Measurements from ENCODE around the gene PNMA6A.
"Not testable (repeated sequence)": the region's sequence is repeated elsewhere in the genome, so short reads cannot be mapped to it uniquely, and the experiment has no call there.

The PNMA6A gene

DNA sequence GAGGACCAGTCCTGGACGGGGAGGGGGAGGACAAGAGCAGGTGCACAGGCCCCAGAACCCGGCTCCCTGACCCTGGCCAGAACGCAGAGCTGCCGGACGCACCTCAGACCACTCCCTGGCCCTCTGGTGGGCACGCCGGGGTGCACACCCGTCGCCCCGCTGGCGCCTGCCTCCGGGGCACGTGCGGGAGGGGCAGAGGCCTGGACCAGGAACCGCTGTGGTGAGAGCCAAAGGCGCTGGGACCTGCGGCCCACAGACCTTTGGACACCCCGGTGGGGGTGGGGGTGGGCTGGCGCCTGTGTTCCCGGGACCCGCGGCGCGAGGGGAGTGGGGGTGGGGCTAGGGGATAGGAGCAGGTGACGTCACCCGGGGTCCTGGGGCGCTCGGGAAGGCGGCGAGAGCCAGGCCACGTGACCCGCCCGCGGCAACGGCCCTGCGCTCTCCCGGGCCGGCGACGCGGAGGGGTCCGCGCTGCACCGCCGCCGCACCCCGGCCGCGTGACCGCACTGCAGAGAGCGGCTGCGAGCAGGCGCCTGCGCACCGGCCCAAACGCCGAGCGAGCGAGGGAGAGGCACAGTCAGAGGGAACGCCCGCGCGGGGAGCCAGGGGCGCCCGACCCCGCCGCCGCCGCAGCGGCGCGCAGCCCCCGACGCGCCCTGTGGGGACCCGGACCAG lies at the start of gene PNMA6A:
Gene PNMA6A, plus strand, starts transcription at position 546 of the 675 bp plus-strand sequence. CDS start 609 bp downstream, outside the sequence.
- DNase-seq, result not testable (repeated sequence)

DNA sequence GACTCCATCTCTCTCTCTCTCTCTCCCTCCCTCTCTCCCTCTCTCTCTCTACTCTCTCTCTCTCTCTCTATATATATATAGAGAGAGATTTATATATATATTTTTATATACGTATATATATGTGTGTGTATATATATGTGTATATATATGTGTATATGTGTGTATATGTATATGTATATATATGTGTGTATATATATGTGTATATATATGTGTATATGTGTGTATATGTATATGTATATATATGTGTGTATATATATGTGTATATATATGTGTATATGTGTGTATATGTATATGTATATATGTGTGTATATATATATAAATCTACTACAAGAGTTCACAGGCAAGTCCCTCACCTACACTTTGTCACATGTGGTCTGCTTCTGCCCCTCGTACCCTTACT lies 45.8 kb upstream of the PNMA6A start:
- DNase-seq, result not testable (repeated sequence)

DNA sequence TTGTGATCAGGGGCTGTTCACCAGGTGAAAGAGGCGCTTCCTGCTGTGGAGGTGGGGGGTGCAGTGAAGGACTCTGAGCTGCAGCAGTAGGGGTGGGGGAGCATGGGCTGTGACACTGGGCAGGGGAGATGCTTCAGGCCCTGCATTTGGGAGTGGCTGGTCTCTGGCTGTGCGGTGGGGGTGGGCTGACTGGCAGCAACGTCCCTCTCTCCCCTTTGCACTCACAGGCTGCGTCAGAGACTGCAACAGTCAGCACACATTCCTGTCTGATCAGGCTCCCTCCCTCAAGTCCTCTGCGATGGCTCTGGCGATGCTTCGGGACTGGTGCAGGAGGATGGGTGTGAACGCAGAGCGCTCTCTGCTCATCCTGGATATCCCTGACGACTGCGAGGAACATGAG lies 43.8 kb upstream of the PNMA6A start:
- not testable (repeated sequence) for DNase-seq

DNA sequence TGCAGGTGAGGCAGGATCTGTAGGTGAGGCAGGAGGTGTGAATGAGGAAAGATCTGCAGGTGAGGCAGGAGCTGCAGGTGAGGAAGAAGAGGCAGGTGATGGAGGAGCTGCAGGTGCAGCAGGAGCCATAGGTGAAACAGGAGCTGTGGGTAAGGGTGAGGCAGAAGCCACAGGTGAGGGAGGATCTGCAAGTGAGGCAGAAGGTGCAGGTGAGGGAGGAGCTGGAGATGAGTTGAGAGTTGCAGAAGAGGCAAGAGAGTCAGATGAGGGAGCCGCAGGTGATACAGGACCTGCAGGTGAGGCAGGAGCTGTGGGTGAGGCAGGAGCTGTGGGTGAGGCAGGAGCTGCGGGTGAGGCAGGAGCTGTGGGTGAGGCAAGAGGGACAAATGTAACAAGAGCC lies 43.1 kb upstream of the PNMA6A start:
- DNase-seq, result no peak

DNA sequence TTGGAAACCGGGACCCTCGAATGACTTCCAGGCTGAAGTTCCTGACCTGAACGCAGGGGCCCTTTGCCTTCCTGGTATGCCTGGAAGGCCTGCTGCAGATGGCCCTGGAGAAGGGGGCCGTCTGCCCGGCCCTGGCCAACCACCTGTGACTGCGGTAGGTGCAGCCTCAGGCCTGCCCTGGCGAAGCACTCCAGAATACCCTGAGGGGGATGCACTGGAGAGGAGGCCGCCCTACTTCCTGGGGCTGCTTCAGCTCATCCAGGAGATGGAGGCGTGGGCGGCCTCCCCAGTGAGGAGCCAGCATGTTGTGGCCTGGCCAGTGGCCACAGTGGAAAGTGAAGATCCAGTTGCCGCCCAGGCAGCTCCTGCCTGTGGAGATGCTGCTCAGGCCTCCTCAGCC lies 42.4 kb upstream of the PNMA6A start:
- no peak for DNase-seq

DNA sequence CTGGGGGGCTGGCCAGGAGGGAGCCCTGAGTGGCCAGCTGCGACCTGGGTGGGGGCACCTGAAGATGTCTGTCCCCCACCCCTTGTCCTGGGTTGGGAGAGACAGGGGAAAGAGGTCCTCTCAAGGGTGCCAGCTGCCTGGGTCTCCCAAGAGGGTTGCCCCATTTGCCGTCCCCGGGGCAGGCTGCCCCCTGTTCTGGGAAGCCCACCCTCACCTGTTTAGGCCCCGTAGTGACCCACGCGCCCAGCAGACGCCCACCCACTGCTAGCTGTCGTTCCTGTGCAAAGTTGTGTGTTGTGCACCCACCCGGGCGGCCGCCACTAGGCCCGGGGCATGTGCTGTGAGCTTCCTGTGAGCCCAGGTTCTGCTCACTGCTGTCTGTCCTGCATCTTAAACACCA lies 41.5 kb upstream of the PNMA6A start:
- DNase-seq, result no peak

DNA sequence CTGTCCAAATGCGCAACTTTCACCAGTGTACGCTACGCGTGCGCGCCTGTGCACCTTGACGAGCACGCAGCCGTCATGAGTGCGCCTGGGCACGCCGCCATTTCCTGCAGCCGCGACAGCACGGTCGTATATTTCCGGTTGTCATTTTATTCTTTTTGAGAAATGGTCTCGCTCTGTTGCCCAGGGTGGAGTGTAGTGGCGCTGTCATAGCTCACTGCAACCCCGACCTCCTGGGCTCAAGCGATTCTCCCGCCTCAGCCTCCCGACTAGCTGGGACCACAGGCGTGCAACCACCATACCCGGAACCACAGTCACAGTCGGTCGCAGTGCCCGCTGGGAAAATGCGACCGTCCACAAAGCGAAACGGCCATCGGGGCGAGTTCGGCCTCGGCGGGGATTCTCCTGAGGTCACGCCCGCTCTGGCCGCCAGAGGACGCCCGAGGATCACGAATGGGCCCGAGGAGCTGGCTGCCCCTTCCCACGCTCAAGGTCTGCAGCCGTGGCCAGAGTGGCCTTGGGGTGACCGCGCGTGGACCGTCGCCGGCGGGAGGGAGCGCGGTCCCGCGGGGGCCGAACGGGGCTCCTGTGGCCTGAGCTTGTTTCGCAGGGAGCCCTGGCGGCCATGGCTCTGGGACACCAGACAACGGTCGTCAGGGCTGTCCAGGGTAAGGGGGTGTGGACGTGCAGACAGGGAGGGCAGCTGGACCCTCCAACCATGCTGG lies 39.7 kb upstream of the PNMA6A start:
- peak; percentile 75 for DNase-seq

DNA sequence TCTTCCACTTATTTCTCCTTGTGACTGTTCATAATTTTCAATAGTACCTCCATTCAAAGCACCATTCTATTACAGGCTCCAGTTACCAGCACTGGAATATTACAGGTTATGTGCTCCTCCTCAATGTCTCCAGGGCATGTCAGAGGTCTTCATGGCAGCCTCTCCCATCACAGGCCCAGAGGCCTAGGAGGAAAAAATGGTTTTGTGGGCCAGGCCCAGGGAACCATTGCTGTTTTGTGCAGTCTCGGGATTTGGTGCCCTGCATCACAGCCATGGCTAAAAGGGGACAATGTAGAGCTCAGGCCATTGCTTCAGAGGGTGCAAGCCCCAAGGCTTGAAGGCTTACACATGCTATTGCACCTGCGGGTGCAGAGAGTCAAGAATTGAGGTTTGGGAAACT lies 23.2 kb upstream of the PNMA6A start:
- DNase-seq, result no peak

DNA sequence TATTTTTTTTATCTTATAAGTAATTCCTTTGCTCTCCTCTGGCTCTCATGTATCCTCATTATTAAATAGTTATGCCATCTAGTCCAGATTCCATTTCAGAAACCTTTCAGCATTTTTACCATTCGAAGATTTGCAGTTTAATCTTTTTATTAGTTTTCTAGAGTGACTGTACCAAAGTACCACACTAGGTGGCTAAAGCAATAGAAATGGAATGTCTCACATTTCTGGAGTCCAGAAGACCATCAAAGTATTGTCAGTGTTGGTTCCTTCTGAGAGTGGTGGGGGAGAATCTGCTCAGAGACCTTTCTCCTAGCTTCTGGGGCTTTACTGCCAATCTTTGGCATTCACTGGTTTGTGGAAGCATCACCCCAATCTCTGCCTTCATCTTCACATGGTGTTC lies 19.7 kb upstream of the PNMA6A start:
- no peak for DNase-seq

DNA sequence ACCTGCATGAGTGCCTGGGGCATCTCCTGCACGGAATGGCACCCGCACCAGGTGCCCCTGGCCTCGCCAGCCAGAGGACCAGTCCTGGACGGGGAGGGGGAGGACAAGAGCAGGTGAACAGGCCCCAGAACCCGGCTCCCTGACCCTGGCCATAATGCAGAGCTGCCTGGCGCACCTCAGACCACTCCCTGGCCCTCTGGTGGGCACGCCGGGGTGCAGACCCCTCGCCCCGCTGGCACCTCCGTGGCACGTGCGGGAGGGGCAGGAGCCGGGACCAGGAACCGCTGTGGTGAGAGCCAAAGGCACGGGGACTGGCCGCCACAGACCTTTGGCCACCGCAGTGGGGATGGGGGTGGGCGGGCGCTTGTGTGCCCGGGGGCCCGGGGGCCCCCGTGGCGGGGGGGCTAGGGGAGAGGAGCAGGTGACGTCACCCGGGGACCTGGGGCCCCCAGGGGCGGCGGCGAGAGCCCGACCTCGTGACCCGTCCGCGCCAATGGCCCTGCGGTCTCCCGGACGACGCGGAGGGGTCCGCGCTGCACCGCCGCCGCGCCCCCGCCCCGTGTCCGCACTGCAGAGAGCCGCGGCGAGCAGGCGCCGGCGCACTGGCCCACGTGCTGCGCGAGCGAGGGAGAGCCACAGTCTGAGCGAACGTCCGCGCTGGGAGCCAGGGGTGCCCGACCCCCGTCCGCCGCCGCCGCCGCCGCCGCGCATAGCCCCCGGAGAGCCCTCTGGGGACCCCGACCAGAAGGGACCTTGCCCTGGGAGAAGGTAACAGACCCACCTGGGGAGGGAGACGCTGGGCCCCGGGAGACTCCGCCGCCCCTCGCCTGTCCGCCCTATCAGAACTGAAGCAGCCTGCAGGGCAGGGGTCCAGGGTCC lies 16.1 kb upstream of the PNMA6A start, which contains the start of gene PNMA3:
Gene PNMA3, plus strand, starts transcription at position 600 of the 879 bp plus-strand sequence. CDS start 586 bp downstream, outside the sequence.
- no peak for DNase-seq

DNA sequence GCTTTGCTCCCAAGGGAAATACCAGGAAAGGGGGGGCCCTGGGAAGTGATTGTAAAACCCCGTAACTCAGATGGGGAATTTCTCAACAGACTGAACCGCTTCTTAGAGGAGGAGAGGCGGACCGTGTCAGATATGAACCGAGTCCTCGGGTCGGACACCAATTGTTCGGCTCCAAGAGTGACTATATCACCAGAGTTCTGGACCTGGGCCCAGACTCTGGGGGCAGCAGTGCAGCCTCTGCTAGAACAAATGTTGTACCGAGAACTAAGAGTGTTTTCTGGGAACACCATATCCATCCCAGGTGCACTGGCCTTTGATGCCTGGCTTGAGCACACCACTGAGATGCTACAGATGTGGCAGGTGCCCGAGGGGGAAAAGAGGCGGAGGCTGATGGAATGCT lies 15.0 kb upstream of the PNMA6A start:
- DNase-seq, result no peak

DNA sequence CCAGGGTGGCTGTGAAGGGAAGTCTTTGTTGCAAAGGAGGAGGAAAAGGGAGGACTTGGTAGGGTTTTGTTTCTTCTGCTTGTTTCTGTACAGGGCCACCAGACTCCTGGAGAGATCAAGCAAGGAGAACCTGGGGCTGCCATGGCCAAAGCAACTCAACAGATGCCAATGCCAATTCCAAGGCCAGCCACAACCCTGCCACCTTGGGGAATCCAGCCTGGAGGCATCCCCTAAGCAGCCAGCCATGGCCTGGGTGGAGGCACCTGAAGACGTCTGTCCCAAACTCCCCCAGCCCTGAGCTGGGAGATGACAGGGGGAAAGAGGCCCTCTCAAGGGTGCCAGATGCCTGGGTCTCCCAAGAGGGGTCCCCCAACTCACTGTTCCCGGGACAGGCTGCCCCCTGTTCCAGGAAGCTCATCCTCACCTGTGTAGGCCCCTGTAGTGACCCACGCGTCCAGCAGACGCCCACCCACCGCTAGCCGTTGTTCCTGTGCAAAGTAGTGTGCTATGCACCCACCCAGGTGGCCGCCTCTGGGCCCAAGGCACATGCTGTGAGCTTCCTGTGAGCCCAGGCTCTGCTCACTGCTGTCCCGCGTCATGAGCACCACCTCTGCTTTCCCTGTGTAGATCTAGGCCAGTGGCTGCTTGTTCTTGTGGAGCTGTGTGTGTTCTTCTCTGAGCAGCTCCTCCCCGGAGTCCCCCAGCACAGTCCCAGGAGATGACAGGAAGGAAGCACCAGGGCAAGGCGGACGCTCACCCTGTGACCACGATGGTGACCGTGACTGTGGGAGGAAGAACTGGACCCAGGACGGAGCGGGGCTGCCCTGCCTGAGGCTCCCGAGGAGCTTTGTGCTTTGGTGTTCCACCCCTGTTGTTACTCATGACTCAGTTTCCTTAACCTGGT lies 12.8 kb upstream of the PNMA6A start:
- no peak for DNase-seq

DNA sequence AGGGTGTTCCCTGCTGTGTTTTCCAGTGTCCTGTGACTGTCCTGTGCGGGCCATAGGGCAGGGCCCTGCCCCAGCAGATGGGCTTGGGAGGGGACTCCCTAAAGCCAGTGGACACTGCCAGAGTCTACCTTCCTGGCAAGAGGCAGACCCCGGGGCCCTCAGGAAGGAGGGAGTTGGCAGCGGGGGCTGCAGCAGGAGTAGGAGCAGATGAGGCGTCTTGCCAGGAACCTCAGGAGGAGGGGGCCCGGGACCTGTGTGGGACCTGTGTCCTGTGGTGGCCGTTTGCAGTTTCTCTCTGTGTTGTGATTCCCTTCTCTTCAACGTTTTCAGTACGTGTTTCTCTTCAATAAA lies 12.2 kb upstream of the PNMA6A start:
- no peak for DNase-seq

DNA sequence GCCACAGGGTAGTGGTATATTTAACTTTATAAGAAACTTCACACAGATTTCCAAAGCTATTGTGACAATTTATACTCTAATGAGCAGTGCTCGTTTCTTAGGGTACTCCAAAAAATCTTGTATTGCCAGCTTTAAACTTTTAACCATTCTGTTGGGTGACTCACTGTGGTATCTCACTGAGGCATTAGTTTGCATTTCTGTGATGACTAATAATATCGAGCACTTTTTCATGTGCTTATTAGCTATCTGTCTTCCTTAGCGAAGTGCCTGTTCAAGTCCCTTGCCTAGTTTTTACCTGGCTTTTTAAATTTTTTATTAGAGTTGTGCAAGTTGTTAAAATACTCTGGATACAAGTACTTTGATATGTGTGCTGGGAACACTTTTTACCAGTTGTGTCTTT lies 10.5 kb upstream of the PNMA6A start:
- no peak for DNase-seq

DNA sequence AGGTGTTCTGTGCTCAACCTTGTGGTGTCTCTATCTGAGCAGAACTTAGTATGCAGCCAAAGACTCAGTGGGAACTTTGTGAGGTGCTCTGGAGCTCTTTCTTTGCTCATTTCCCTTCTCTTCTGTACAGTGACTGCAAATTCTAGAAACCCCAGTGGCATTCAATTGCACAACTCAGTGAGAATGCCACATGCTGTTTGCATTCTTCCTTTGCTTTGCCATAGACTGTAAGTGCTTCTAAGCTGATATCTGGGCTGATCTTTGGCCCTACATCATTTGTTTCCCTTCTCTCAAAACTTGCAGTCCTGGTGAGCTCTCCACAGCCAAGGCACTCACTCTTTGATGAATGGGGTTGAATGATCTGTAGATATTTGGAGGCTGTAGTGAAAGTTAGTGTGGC lies 8.9 kb upstream of the PNMA6A start:
- DNase-seq, result no peak

DNA sequence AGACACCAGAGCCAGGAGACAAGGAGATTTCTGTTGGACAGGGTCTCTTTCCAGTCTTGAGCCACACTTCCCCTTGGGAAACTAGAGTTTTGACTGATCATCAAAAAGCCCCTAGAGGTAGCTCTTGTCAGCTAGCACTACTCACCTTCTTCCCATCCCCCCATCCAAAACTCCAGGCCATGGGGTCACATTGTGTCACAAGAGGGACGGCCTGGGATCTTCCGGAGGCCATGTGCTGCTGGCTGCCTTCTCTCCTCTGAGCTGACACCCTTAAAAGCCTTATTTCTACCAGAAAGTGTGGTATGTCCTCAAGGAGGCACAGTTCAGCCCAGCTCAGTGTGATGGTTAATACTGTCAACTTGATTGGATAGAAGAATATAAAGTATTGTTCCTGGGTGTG lies 8.2 kb upstream of the PNMA6A start:
- no peak for DNase-seq

DNA sequence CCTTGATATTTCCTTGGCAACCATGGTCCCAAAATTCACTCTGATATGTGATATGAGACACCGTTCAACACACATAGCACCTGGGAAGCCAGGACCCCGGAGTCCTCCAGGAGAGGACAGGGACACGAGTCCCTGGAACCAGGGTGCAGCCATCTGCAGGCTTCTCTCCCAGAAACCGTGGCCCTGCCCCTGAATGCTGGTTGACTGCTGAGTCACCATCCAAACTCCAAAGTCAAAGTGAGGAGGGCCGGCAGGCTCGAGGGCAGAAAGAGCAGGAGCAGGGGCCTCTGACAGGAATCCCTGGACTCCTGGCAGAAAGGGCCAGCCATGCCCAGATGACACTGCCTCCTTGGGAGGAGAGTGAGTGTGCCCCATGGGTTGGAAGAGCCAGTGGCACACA lies 6.9 kb upstream of the PNMA6A start:
- no peak for DNase-seq

DNA sequence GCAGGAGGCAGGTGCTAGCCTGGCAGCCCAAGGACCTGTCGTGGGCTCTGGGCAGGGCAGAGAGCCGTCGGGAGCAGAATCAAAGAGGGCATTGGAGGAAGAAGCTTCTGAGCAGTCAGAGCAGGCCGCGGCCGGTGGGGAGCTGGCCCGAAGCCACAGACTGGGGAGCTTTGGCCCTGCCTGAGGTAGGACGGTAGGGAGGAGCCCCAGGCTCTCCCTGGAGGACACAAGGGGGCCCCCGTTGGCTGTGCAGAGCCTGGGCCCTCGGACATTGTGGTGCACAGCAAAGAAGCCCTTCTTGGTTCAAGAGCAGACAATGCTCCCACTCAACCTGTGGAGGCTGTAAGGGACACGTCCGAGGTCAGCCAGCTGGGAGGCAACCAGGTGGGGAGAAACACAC lies 5.9 kb upstream of the PNMA6A start:
- DNase-seq, result not testable (repeated sequence)

DNA sequence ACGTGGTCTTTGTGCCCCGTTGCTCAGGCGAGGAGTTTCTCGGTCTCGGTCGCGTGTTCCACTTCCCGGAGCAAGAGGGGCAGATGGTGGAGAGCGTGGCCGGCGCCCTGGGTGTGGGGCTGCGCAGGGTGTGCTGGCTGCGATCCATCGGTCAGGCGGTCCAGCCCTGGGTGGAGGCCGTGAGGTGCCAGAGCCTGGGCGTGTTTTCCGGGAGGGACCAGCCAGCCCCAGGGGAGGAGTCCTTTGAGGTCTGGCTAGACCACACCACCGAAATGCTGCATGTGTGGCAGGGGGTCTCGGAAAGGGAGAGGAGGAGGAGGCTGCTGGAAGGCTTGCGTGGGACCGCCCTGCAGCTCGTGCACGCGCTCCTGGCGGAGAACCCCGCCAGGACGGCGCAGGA lies 1.1 kb downstream of the PNMA6A start:
- DNase-seq, result not testable (repeated sequence)

DNA sequence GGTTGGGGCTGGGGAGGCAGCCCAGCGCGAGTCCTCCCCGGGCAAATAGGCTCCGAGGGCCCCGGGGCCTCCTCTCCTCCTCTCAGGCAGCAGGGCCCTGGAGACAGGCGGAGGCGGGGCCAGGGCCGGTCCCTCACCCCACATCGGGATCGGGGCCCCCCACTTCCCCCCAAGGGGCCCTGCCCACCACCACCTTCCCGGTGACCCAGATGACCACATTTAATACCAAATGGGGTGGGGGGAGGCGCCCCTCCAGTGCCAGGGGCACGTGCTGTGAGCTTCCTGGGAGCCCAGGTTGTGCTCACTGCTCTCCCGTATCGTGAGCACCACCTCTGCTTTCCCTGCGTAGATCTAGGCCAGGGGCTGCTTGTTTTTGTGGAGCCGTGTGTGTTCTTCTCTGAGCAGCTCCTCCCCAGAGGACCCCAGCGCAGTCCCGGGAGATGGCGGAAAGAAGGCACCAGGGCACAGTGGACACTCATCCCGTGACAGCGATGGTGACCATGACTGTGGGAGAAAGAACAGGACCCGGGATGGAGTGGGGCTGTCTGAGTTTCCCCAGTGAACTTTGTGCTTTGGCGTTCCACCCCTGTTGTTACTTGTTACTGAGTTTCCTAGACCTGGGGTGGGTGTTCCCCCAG lies 2.1 kb downstream of the PNMA6A start:
- no peak for DNase-seq

DNA sequence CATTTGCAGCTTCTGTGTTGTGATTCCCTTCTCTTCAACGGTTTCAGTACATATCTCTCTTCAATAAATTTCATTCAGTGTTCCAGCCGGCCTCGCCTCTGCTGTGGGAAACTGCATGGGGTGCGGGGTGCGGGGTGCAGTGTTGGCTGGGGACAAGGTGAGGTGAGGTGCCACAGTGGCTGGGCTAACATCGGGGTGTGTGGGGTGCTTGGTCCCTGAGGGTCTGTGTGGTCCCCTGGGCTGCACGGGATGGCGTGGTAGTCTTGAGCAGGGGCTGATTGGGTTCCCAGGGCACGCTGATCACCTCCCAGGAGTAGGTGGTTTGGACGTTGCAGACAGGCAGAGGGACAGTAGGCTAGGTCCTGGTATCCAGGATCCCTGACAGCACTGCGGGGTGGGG lies 2.7 kb downstream of the PNMA6A start:
- no peak for DNase-seq

DNA sequence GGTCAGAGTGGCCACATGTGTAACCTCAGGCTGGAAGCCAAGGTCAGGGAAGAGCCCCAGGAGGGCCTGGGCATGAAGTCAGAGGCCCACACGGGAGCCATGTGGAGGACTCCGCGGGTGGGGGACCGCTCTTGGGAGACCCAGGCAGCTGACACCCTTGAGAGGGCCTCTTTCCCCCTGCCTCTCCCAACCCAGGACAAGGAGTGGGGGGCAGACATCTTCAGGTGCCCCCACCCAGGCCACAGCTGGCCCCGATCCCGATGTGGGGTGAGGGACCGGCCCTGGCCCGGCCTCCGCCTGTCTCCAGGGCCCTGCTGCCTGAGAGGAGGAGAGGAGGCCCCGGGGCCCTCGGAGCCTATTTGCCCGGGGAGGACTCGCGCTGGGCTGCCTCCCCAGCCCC lies 3.1 kb downstream of the PNMA6A start:
- no peak for DNase-seq

All from CD4-positive, alpha-beta T cell treated with Interleukin-17A for 1 hour (primary cell).